Neural crest cell (in vitro differentiated cells): ENCODE results near the gene RAB11FIP5. TPM values are rescaled to one million over a fixed set of nuclear protein-coding genes. Genes with fewer than 3 reads are reported as not detected.
A peak's percentile ranks its signal among the peaks of the same experiment; 100 is the strongest.

ENCODE experiments used
- DNase-seq: peaks from one replicate; pipeline ENCODE4 v3.0.0; 2021; ENCODE audit warnings: low read depth, mixed read lengths, low spot score
- H3K27ac Mint-ChIP-seq: one replicate; pipeline ENCODE4 v1.8.0; 2021; ENCODE audit warnings: mild to moderate bottlenecking, mixed read lengths; ENCODE audit not compliant: unreplicated experiment
- H3K27me3 Mint-ChIP-seq: 2 replicates; pipeline ENCODE4 v1.8.0; 2021; ENCODE audit warnings: low read depth, mild to moderate bottlenecking, mixed read lengths
- H3K36me3 Mint-ChIP-seq: 2 replicates; pipeline ENCODE4 v1.8.0; 2021; ENCODE audit warnings: low read depth, mild to moderate bottlenecking, mixed read lengths
- H3K4me1 Mint-ChIP-seq: 2 replicates; pipeline ENCODE4 v1.8.0; 2021; ENCODE audit warnings: mixed read lengths
- H3K4me3 Mint-ChIP-seq: one replicate; pipeline ENCODE4 v1.8.0; 2021; ENCODE audit warnings: mild to moderate bottlenecking, mixed read lengths
- H3K9me3 Mint-ChIP-seq: 2 replicates; pipeline ENCODE4 v1.8.0; 2021; ENCODE audit warnings: mixed read lengths
- total RNA-seq: library from RNA; stranded (reverse); gene quantifications from 2 replicates; pipeline ENCODE4 v1.2.1, GENCODE V29; 2021
- TF ChIP-seq, protein P1 (sequence below): fragments of 200-600 bp; sonication (generic); conservative IDR thresholded peaks from 2 replicates; pipeline ENCODE4 v1.5.0; 2021; ENCODE audit warnings: antibody characterized with exemption, mild to moderate bottlenecking

The RAB11FIP5 gene
- total RNA-seq, 1 donor from 2014 or later: 6.7 TPM

GRCh38 chr2:73077424-73077795 is 35.3 kb downstream of the RAB11FIP5 start:
- TF ChIP-seq, protein P1, sequence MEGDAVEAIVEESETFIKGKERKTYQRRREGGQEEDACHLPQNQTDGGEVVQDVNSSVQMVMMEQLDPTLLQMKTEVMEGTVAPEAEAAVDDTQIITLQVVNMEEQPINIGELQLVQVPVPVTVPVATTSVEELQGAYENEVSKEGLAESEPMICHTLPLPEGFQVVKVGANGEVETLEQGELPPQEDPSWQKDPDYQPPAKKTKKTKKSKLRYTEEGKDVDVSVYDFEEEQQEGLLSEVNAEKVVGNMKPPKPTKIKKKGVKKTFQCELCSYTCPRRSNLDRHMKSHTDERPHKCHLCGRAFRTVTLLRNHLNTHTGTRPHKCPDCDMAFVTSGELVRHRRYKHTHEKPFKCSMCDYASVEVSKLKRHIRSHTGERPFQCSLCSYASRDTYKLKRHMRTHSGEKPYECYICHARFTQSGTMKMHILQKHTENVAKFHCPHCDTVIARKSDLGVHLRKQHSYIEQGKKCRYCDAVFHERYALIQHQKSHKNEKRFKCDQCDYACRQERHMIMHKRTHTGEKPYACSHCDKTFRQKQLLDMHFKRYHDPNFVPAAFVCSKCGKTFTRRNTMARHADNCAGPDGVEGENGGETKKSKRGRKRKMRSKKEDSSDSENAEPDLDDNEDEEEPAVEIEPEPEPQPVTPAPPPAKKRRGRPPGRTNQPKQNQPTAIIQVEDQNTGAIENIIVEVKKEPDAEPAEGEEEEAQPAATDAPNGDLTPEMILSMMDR: no peak
- no peak for DNase-seq
- Mint-ChIP-seq H3K9me3 (no peaks in the 10 kb centered on the region), H3K4me3 (no peak overlapping the region), H3K36me3 (no peaks in the 10 kb centered on the region), H3K27ac (no peak overlapping the region), H3K4me1 (no peaks in the 10 kb centered on the region), H3K27me3 (no peaks in the 10 kb centered on the region)

GRCh38 chr2:73076701-73077423 is 35.9 kb downstream of the RAB11FIP5 start:
- DNase-seq: no peak
- Mint-ChIP-seq H3K27ac (no peak overlapping the region), H3K36me3 (no peaks in the 10 kb centered on the region), H3K4me3 (peak overlapping the region; percentile 61), H3K4me1 (peaks cover 5% of the 10 kb centered on the region), H3K9me3 (no peaks in the 10 kb centered on the region), H3K27me3 (no peaks in the 10 kb centered on the region)
- TF ChIP-seq, protein P1: no peak

- H3K36me3 Mint-ChIP-seq: no peaks in the 10 kb centered on the region
- peaks cover 10% of the 10 kb centered on the region for H3K4me1 Mint-ChIP-seq
- no peak overlapping the region for H3K27ac Mint-ChIP-seq
- TF ChIP-seq, protein P1: no peak
- no peak for DNase-seq
- no peak overlapping the region for H3K4me3 Mint-ChIP-seq
- no peaks in the 10 kb centered on the region for H3K9me3 Mint-ChIP-seq
- no peaks in the 10 kb centered on the region for H3K27me3 Mint-ChIP-seq
These were observed 37.0 kb downstream of the RAB11FIP5 start for GRCh38 chr2:73075477-73076373.

DNA sequence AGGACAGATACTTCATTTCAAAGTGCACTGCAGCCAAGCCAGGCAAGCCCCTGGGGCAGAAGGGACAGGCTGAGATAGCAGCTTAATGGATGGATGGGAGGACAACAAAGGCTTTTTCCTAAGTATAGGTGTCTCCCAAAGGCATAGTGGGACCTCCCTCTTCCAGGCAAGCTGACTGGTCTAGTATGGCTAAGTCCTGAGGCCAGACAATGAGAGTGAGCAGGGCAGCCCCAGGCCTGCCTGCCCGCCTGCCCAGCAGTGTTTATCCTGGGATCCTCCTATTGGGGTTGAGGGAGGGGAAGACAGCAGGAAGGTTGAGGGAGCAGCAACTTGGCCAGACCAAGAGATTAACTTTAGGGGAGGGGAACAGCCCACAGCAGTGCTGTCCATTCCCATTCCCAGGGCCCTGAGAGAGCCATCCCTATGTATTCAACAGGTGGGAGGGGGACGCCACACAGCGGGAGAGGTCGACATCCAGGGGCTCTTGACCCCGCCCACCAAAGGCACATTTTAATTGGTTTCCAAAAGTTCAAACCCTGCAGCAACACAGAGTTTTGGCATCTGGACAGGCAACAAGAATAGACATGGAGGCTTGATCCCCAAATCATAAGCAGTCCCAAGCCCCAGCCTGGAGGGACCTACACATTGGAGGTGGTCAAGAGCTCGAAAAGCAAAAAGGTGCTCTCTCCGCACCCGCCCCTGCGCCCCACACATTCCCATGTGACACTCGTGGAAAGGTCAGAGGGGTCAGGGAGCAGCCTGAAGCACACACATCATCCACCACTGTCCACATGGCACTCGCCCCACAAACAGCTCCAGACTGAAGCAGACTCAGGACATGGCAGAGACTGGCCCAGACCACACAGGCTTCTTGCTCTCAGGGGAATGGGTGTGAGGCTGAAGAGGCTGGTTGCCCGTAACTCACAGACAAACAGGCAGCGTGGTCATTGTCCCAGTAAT is 38.4 kb downstream of the RAB11FIP5 start:
- Mint-ChIP-seq H3K36me3 (no peaks in the 10 kb centered on the region), H3K4me3 (no peak overlapping the region), H3K4me1 (peaks cover 20% of the 10 kb centered on the region), H3K27ac (no peak overlapping the region), H3K27me3 (no peaks in the 10 kb centered on the region), H3K9me3 (no peaks in the 10 kb centered on the region)
- no peak for DNase-seq
- TF ChIP-seq, protein P1: no peak

DNA sequence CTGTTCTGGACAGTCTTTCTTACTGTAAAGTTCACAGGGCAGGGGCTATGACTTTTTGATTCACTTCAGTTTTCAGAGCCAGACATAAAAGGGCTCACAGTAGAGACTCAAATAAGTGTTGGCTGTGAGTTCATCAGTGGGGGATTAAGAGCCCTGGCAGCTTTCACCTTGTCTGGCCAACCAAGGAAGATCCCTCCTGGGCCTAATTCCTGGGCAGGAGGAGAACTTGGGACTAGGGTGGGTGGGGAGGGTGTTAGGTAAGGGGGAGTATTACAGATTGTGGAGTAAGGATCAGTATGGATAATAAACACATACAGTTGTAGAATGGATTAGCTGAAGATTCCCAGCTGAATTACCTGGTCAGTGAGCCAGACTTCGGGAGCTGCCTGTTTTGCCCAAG is 40.3 kb downstream of the RAB11FIP5 start:
- Mint-ChIP-seq H3K27ac (no peak overlapping the region), H3K4me3 (peak overlapping the region; percentile 99)

More for the DNA sequence above, 40.3 kb downstream of the RAB11FIP5 start:
- Mint-ChIP-seq H3K27me3 (no peaks in the 10 kb centered on the region), H3K9me3 (no peaks in the 10 kb centered on the region), H3K4me1 (peaks cover 32% of the 10 kb centered on the region), H3K36me3 (no peaks in the 10 kb centered on the region)
- TF ChIP-seq, protein P1: no peak
- no peak for DNase-seq
